ENCODE results near the gene GRM3. TPM values are rescaled to one million over a fixed set of nuclear protein-coding genes. Genes with fewer than 3 reads are reported as not detected.

The GRM3 gene
- total and polyA plus RNA-seq, 5 donors from 2014 or later, result not detected

DNA sequence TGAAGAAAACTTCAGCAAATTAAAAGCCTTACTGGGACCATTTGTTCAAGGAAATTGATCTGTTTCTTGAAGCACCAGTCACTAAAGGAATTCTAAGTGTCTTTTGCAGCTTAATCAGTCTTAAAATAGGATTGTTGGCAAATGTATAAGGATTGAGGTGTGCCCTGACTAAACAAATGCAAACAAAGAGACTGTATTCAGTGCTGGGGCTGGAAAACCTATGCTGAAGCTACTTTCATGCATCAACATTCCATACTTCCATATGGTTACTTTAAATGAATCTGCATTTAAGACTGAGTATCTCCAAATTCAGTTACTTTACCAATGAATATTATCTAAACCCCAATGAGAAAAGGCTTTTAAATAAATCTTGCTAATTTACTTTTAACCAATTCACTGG lies 232.4 kb downstream of the GRM3 start:
- Mint-ChIP-seq H3K27ac (no peak overlapping the region), H3K4me1 (no peaks in the 10 kb centered on the region), H3K36me3 (no peaks in the 10 kb centered on the region), H3K4me3 (no peak overlapping the region), H3K9me3 (peaks cover 0 to 3% (median 0%) of the 10 kb centered on the region in 7 donors), H3K27me3 (no peaks in the 10 kb centered on the region)
- H3K27me3 ChIP-seq (ENCODE audit: control insufficient read depth, insufficient read depth, low read length), result no peaks in the 10 kb centered on the region
- no peaks in the 10 kb centered on the region for H3K4me1 ChIP-seq (ENCODE audit: control insufficient read depth, insufficient read depth, low read length, poor library complexity, severe bottlenecking)
- no peak overlapping the region for H3K27ac ChIP-seq (ENCODE audit: insufficient read depth, low read length, poor library complexity, severe bottlenecking)
- H3K36me3 ChIP-seq (ENCODE audit: control insufficient read depth, insufficient read depth, low read length), result no peaks in the 10 kb centered on the region
- no peak for DNase-seq
- no peak overlapping the region for H3K4me3 ChIP-seq (ENCODE audit: low read depth, low read length)
- no peak for ATAC-seq (ENCODE audit: low read depth in 2 of 2)
- no peaks in the 10 kb centered on the region for H3K9me3 ChIP-seq (ENCODE audit: control insufficient read depth in 2 of 2, low read length in 2 of 2)

DNA sequence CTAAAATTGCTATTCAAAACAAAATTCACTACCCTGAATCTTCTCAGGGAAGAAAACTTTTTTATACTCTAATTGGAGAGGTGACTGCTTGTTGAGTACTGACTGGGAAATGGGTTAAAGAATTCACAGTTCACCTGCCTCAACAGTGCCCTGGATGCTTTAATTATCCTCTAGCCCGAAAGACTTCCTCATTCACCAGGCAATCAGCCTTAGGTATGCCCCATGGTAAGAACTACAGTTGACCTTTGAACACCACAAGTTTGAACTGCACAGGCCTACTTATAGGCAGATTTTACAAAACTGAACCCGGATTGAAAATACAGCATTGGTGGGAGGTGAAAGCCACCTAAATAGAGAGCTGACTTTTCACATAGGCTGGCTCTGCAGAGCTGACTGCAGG lies 240.4 kb downstream of the GRM3 start:
- Mint-ChIP-seq H3K4me1 (no peaks in the 10 kb centered on the region), H3K9me3 (peaks cover 0 to 1% (median 0%) of the 10 kb centered on the region in 7 donors), H3K27ac (no peak overlapping the region), H3K36me3 (no peaks in the 10 kb centered on the region), H3K27me3 (no peaks in the 10 kb centered on the region), H3K4me3 (no peak overlapping the region)
- no peak overlapping the region for H3K4me3 ChIP-seq (ENCODE audit: low read depth, low read length)
- no peak for DNase-seq
- H3K27ac ChIP-seq (ENCODE audit: insufficient read depth, low read length, poor library complexity, severe bottlenecking), result no peak overlapping the region
- H3K36me3 ChIP-seq (ENCODE audit: control insufficient read depth, insufficient read depth, low read length), result no peaks in the 10 kb centered on the region
- H3K27me3 ChIP-seq (ENCODE audit: control insufficient read depth, insufficient read depth, low read length), result no peaks in the 10 kb centered on the region
- ATAC-seq (ENCODE audit: low read depth in 2 of 2), result no peak
- no peaks in the 10 kb centered on the region for H3K4me1 ChIP-seq (ENCODE audit: control insufficient read depth, insufficient read depth, low read length, poor library complexity, severe bottlenecking)
- H3K9me3 ChIP-seq (ENCODE audit: control insufficient read depth in 2 of 2, low read length in 2 of 2), result no peaks in the 10 kb centered on the region

DNA sequence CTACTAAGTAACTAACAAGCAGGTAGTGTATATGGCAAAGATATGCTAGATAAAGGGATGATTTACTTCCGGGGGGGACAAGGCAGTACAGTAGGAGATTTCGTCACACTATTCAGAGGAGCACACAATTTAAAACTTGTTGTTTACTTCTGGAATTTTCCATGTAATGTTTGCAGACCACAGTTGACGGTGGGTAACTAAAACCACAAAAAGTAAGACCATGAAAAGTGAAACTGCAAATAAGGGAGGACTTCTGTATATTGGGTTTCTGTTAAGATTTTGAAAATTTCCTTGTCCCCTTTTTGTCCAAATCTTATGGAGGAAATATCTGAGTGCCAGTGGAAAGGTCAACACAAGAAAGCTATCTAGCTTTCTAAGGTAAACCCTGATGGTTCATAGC lies 245.8 kb downstream of the GRM3 start:
- no peaks in the 10 kb centered on the region for H3K9me3 ChIP-seq (ENCODE audit: control insufficient read depth in 2 of 2, low read length in 2 of 2)
- H3K27me3 ChIP-seq (ENCODE audit: control insufficient read depth, insufficient read depth, low read length), result no peaks in the 10 kb centered on the region
- Mint-ChIP-seq H3K4me3 (no peak overlapping the region), H3K36me3 (no peaks in the 10 kb centered on the region), H3K27ac (no peak overlapping the region), H3K4me1 (no peaks in the 10 kb centered on the region), H3K9me3 (peaks cover 0 to 4% (median 0%) of the 10 kb centered on the region in 7 donors), H3K27me3 (no peaks in the 10 kb centered on the region)
- no peak overlapping the region for H3K4me3 ChIP-seq (ENCODE audit: low read depth, low read length)
- no peak for DNase-seq
- H3K36me3 ChIP-seq (ENCODE audit: control insufficient read depth, insufficient read depth, low read length), result no peaks in the 10 kb centered on the region
- no peaks in the 10 kb centered on the region for H3K4me1 ChIP-seq (ENCODE audit: control insufficient read depth, insufficient read depth, low read length, poor library complexity, severe bottlenecking)
- H3K27ac ChIP-seq (ENCODE audit: insufficient read depth, low read length, poor library complexity, severe bottlenecking), result no peak overlapping the region
- ATAC-seq (ENCODE audit: low read depth in 2 of 2), result no peak

DNA sequence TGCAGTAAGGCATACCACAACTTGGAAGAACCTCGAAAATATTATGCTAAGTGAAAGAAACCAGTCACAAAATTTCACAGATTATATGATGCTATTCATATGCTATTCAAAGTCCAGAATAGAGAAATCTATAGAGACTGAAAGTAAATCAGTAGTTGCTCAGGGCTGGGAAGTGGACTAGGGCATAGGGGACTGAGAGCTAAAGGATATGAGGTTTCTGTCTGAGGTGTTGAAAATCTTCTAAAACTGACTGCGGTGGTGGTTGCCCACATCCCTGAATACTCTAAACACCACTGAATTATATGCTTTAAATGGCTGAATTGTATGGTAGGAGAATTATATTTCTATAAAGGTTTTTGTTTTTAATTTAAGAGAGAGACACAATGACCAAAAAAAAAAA lies 254.5 kb downstream of the GRM3 start:
- no peak for ATAC-seq (ENCODE audit: low read depth in 2 of 2)

DNA sequence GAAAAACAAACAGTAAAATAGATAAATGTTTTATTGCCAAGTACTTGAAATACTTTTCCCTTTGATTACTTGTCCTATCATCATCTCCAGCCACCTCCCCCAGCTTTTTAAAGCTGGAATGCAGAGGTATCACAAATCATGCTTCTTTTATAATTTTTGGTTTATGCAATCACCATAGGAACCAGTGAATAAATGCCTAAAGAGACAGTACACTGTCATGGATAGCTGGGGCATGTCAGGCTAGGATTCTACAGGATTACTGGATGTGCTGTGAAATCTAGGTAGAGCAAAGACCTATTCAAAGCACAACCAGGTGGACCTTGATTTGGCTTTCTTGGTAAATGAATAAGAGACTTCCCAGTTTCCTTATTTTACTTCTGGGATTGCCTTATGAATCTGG lies 257.2 kb downstream of the GRM3 start:
- Histone ChIP-seq H3K4me3 (ENCODE audit: low read depth, low read length) (no peak overlapping the region), H3K27ac (ENCODE audit: insufficient read depth, low read length, poor library complexity, severe bottlenecking) (no peak overlapping the region), H3K36me3 (ENCODE audit: control insufficient read depth, insufficient read depth, low read length) (no peaks in the 10 kb centered on the region), H3K4me1 (ENCODE audit: control insufficient read depth, insufficient read depth, low read length, poor library complexity, severe bottlenecking) (no peaks in the 10 kb centered on the region), H3K27me3 (ENCODE audit: control insufficient read depth, insufficient read depth, low read length) (no peaks in the 10 kb centered on the region), H3K9me3 (ENCODE audit: control insufficient read depth in 2 of 2, low read length in 2 of 2) (no peaks in the 10 kb centered on the region)
- no peaks in the 10 kb centered on the region for H3K36me3 Mint-ChIP-seq
- peaks cover 0 to 3% (median 0%) of the 10 kb centered on the region in 7 donors for H3K9me3 Mint-ChIP-seq
- ATAC-seq (ENCODE audit: low read depth in 2 of 2), result no peak
- DNase-seq, result no peak
- no peak overlapping the region for H3K4me3 Mint-ChIP-seq
- H3K27me3 Mint-ChIP-seq, result no peaks in the 10 kb centered on the region
- no peak overlapping the region for H3K27ac Mint-ChIP-seq
- no peaks in the 10 kb centered on the region for H3K4me1 Mint-ChIP-seq

More for the DNA sequence above, 254.5 kb downstream of the GRM3 start:
- Mint-ChIP-seq H3K4me3 (no peak overlapping the region), H3K36me3 (no peaks in the 10 kb centered on the region), H3K9me3 (peaks cover 0 to 3% (median 0%) of the 10 kb centered on the region in 7 donors), H3K27me3 (no peaks in the 10 kb centered on the region), H3K4me1 (no peaks in the 10 kb centered on the region), H3K27ac (no peak overlapping the region)
- Histone ChIP-seq H3K27me3 (ENCODE audit: control insufficient read depth, insufficient read depth, low read length) (no peaks in the 10 kb centered on the region), H3K27ac (ENCODE audit: insufficient read depth, low read length, poor library complexity, severe bottlenecking) (no peak overlapping the region), H3K4me3 (ENCODE audit: low read depth, low read length) (no peak overlapping the region), H3K4me1 (ENCODE audit: control insufficient read depth, insufficient read depth, low read length, poor library complexity, severe bottlenecking) (no peaks in the 10 kb centered on the region), H3K9me3 (ENCODE audit: control insufficient read depth in 2 of 2, low read length in 2 of 2) (no peaks in the 10 kb centered on the region), H3K36me3 (ENCODE audit: control insufficient read depth, insufficient read depth, low read length) (no peaks in the 10 kb centered on the region)
- DNase-seq, result no peak

DNA sequence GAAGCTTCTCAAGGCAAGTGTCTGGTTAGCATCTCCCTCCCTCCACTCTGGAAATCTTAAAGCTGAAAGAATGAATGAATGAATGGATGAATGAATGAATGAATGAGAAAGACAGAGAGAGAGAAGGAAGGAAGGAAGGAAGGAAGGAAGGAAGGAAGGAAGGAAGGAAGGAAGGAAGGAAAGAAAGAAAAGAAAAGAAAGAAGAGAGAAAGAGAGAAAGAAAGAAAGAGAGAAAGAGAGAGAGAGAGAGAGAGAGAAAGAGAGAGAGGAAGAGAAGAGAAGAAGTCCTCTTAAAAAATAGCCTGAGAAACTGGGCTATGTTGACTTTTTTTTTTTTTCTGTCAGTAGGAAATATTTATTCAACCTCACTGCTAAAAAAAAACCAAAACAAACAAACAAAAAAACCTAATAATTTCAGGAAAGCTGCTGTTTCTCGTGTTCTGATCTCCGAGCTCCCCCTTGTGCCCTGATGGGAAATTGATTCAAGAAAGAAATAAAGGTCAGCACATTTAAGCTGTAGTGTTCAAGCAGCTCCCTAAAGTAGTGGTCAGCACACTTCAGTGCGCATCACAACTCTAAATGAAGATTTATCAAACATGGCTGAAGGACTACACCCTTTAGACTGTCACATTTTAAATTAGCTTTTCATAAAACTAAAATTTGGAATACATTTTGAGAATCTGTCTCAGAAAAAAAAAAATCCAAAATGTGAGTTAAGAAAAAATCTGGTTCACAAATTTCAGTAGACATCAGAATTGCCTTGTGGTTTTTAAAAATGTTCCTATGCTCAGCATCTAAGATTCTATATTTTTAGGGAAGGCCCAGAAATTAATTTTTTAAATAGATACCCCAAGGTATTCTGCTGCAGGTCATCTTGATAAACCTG lies 261.5 kb downstream of the GRM3 start:
- ATAC-seq (ENCODE audit: low read depth in 2 of 2) (no peak), DNase-seq (peak in 1 of 3 donors; percentile 4)
- Histone ChIP-seq H3K4me3 (ENCODE audit: low read depth, low read length) (no peak overlapping the region), H3K9me3 (ENCODE audit: control insufficient read depth in 2 of 2, low read length in 2 of 2) (no peaks in the 10 kb centered on the region), H3K27ac (ENCODE audit: insufficient read depth, low read length, poor library complexity, severe bottlenecking) (no peak overlapping the region), H3K27me3 (ENCODE audit: control insufficient read depth, insufficient read depth, low read length) (no peaks in the 10 kb centered on the region), H3K4me1 (ENCODE audit: control insufficient read depth, insufficient read depth, low read length, poor library complexity, severe bottlenecking) (no peaks in the 10 kb centered on the region), H3K36me3 (ENCODE audit: control insufficient read depth, insufficient read depth, low read length) (no peaks in the 10 kb centered on the region)
- no peaks in the 10 kb centered on the region for H3K36me3 Mint-ChIP-seq
- no peaks in the 10 kb centered on the region for H3K4me1 Mint-ChIP-seq
- no peaks in the 10 kb centered on the region for H3K9me3 Mint-ChIP-seq
- H3K4me3 Mint-ChIP-seq, result no peak overlapping the region
- H3K27ac Mint-ChIP-seq, result no peak overlapping the region
- peaks cover 6% of the 10 kb centered on the region for H3K27me3 Mint-ChIP-seq

DNA sequence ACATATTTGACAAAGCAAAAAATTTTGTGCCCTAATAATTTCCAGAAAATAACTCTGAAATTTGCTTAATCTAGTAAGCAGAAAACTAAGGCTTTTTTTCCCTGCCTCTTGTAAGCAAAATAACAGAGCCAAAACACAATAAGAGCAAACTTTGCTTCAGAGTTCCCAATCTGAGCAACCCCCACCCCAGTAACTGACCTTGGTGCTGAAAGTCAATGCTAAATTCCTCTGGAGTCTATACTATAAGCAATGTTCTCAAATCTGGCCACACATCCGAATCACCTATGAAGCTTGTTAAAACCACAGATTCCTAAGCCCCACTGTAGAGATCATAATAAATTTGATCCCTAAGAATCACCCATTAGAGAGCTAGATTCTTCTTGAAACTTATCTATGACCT lies 265.2 kb downstream of the GRM3 start:
- Mint-ChIP-seq H3K4me3 (no peak overlapping the region), H3K27ac (no peak overlapping the region), H3K9me3 (peaks cover 0 to 2% (median 0%) of the 10 kb centered on the region in 7 donors), H3K36me3 (no peaks in the 10 kb centered on the region), H3K27me3 (peaks cover 6% of the 10 kb centered on the region), H3K4me1 (no peaks in the 10 kb centered on the region)
- H3K9me3 ChIP-seq (ENCODE audit: control insufficient read depth in 2 of 2, low read length in 2 of 2), result no peaks in the 10 kb centered on the region
- ATAC-seq (ENCODE audit: low read depth in 2 of 2) (no peak), DNase-seq (no peak)
- H3K27me3 ChIP-seq (ENCODE audit: control insufficient read depth, insufficient read depth, low read length), result peaks cover 4% of the 10 kb centered on the region
- H3K27ac ChIP-seq (ENCODE audit: insufficient read depth, low read length, poor library complexity, severe bottlenecking), result no peak overlapping the region
- no peaks in the 10 kb centered on the region for H3K36me3 ChIP-seq (ENCODE audit: control insufficient read depth, insufficient read depth, low read length)
- H3K4me3 ChIP-seq (ENCODE audit: low read depth, low read length), result no peak overlapping the region
- H3K4me1 ChIP-seq (ENCODE audit: control insufficient read depth, insufficient read depth, low read length, poor library complexity, severe bottlenecking), result no peaks in the 10 kb centered on the region

DNA sequence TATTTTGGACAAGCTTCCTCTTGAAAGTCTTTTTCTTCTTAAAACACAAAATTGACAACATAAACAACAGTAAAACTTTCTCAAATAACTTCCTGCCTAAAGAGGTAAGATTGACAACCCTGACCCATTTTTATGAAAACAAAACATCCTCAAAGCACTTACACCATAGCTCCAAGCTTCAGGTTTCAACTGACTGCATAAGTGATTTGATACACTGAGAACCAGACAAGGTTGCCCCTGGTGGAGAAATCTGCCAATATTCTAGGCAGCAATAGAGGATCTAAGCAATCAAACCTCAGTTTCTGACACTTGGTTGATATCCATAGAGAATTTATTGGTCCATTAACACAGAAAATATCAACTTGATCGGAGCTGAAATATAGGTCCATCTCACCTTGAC lies 267.9 kb downstream of the GRM3 start:
- Histone ChIP-seq H3K27ac (ENCODE audit: insufficient read depth, low read length, poor library complexity, severe bottlenecking) (no peak overlapping the region), H3K4me3 (ENCODE audit: low read depth, low read length) (no peak overlapping the region), H3K4me1 (ENCODE audit: control insufficient read depth, insufficient read depth, low read length, poor library complexity, severe bottlenecking) (no peaks in the 10 kb centered on the region), H3K36me3 (ENCODE audit: control insufficient read depth, insufficient read depth, low read length) (no peaks in the 10 kb centered on the region), H3K27me3 (ENCODE audit: control insufficient read depth, insufficient read depth, low read length) (peaks cover 6% of the 10 kb centered on the region), H3K9me3 (ENCODE audit: control insufficient read depth in 2 of 2, low read length in 2 of 2) (no peaks in the 10 kb centered on the region)
- Mint-ChIP-seq H3K27me3 (peaks cover 6% of the 10 kb centered on the region), H3K9me3 (peaks cover 0 to 2% (median 0%) of the 10 kb centered on the region in 7 donors), H3K4me3 (no peak overlapping the region), H3K4me1 (no peaks in the 10 kb centered on the region), H3K27ac (no peak overlapping the region), H3K36me3 (no peaks in the 10 kb centered on the region)
- no peak for ATAC-seq (ENCODE audit: low read depth in 2 of 2)
- DNase-seq, result peak in 1 of 3 donors; percentile 11

Measured in CD4-positive, CD25-positive, alpha-beta regulatory T cell (primary cell).